Measurements from ENCODE around the gene RPS6KA6. TPM values are rescaled to one million over a fixed set of nuclear protein-coding genes. Genes with fewer than 3 reads are reported as not detected.

Gene RPS6KA6
- polyA plus RNA-seq, 1 donor (not counting 4 experiments of a cell fraction or from before 2014, with no cell fraction given), result 2.7 TPM

GRCh38 chrX:84205276-84205675 lies 17.3 kb upstream of the RPS6KA6 start:
- H3K9me3 ChIP-seq (ENCODE audit: control insufficient read depth, low read depth, low read length), result no peaks in the 10 kb centered on the region
- dilution Hi-C loops (cut with MboI; ENCODE audit: extremely low pct_ligation_motif_present, low sequenced_read_pairs), result no loop called here
- no peaks in the 10 kb centered on the region for H4K20me1 ChIP-seq (ENCODE audit: control insufficient read depth, extremely low read depth, insufficient read depth, low read length)
- no peak overlapping the region for H3K9ac ChIP-seq (ENCODE audit: control insufficient read depth, extremely low read depth, insufficient read depth, low read length)
- H3K4me3 ChIP-seq (ENCODE audit: control insufficient read depth in 2 of 3, extremely low read depth in 1 of 3, insufficient read depth in 2 of 3, low read depth in 1 of 3, low read length in 3 of 3), result no peak overlapping the region
- H3K79me2 ChIP-seq (ENCODE audit: control insufficient read depth, insufficient read depth, low read length), result no peaks in the 10 kb centered on the region
- FAIRE-seq (no peak), DNase-seq (ENCODE audit: low read depth, low spot score) (no peak)
- no peaks in the 10 kb centered on the region for H3K27me3 ChIP-seq (ENCODE audit: control insufficient read depth, extremely low read depth, insufficient read depth, low read length)
- TF ChIP-seq EZH2 (IDR thresholded peaks at IDR 0.05; ENCODE audit: low read length), result no peak
- TF ChIP-seq CTCF (optimal IDR thresholded peaks at IDR 0.05 in 1 of 3, IDR thresholded peaks at IDR 0.05 in 1 of 3, conservative IDR thresholded peaks at IDR 0.05 in 1 of 3; ENCODE audit: extremely low read depth in 1 of 3, insufficient read depth in 2 of 3, low read length in 3 of 3), result no peak
- H3K36me3 ChIP-seq (ENCODE audit: control insufficient read depth in 2 of 2, extremely low read depth in 1 of 2, insufficient read depth in 2 of 2, low read length in 2 of 2), result no peaks in the 10 kb centered on the region
- no peaks in the 10 kb centered on the region for H3K9me1 ChIP-seq (ENCODE audit: control insufficient read depth, extremely low read depth, insufficient read depth, low read length)
- no peak overlapping the region for H3K4me2 ChIP-seq (ENCODE audit: control insufficient read depth, extremely low read depth, insufficient read depth, low read depth, low read length)
- H3K27ac ChIP-seq (ENCODE audit: control insufficient read depth, insufficient read depth, low read length), result no peak overlapping the region
- no peak overlapping the region for H2AFZ ChIP-seq (ENCODE audit: control insufficient read depth, low read length)
- no peaks in the 10 kb centered on the region for H3K4me1 ChIP-seq (ENCODE audit: control insufficient read depth, extremely low read depth, insufficient read depth, low read length)

- Histone ChIP-seq H3K9me1 (ENCODE audit: control insufficient read depth, extremely low read depth, insufficient read depth, low read length) (no peaks in the 10 kb centered on the region), H2AFZ (ENCODE audit: control insufficient read depth, low read length) (no peak overlapping the region), H3K4me2 (ENCODE audit: control insufficient read depth, extremely low read depth, insufficient read depth, low read depth, low read length) (no peak overlapping the region), H3K27me3 (ENCODE audit: control insufficient read depth, extremely low read depth, insufficient read depth, low read length) (no peaks in the 10 kb centered on the region), H3K36me3 (ENCODE audit: control insufficient read depth in 2 of 2, extremely low read depth in 1 of 2, insufficient read depth in 2 of 2, low read length in 2 of 2) (no peaks in the 10 kb centered on the region), H4K20me1 (ENCODE audit: control insufficient read depth, extremely low read depth, insufficient read depth, low read length) (no peaks in the 10 kb centered on the region), H3K4me3 (ENCODE audit: control insufficient read depth in 2 of 3, extremely low read depth in 1 of 3, insufficient read depth in 2 of 3, low read depth in 1 of 3, low read length in 3 of 3) (no peak overlapping the region), H3K9me3 (ENCODE audit: control insufficient read depth, low read depth, low read length) (no peaks in the 10 kb centered on the region), H3K27ac (ENCODE audit: control insufficient read depth, insufficient read depth, low read length) (no peak overlapping the region), H3K9ac (ENCODE audit: control insufficient read depth, extremely low read depth, insufficient read depth, low read length) (no peak overlapping the region), H3K4me1 (ENCODE audit: control insufficient read depth, extremely low read depth, insufficient read depth, low read length) (no peaks in the 10 kb centered on the region), H3K79me2 (ENCODE audit: control insufficient read depth, insufficient read depth, low read length) (no peaks in the 10 kb centered on the region)
- no peak for TF ChIP-seq CTCF (optimal IDR thresholded peaks at IDR 0.05 in 1 of 3, IDR thresholded peaks at IDR 0.05 in 1 of 3, conservative IDR thresholded peaks at IDR 0.05 in 1 of 3; ENCODE audit: extremely low read depth in 1 of 3, insufficient read depth in 2 of 3, low read length in 3 of 3)
- no peak for TF ChIP-seq EZH2 (IDR thresholded peaks at IDR 0.05; ENCODE audit: low read length)
- DNase-seq (ENCODE audit: low read depth, low spot score), result no peak
- dilution Hi-C loops (cut with MboI; ENCODE audit: extremely low pct_ligation_motif_present, low sequenced_read_pairs), result no loop called here
- FAIRE-seq, result no peak
These were observed 11.7 kb upstream of the RPS6KA6 start for GRCh38 chrX:84199688-84200087.

Measured in keratinocyte (primary cell).